SW480 (cell line): ENCODE results near the gene PTGES3L.
"Not testable (repeated sequence)": the region's sequence is repeated elsewhere in the genome, so short reads cannot be mapped to it uniquely, and the experiment has no call there.

Source experiments
- DNase-seq: peaks from one replicate; pipeline ENCODE4 v3.0.0-alpha.2; 2016; ENCODE audit warnings: low spot score

Gene PTGES3L

GRCh38 chr17:42980274-42980765 is 440 bp upstream of the PTGES3L start, which contains the start of gene RUNDC1:
TSS of gene RUNDC1 (plus strand) at chr17:42980565. CDS start at chr17:42980577, 12 bp downstream.
- DNase-seq: peak; percentile 90

- DNase-seq: not testable (repeated sequence)
Observed at GRCh38 chr17:42975701-42976100, 4.2 kb downstream of the PTGES3L start.

GRCh38 chr17:42975265-42975664 is 4.6 kb downstream of the PTGES3L start:
- no peak for DNase-seq

GRCh38 chr17:42973323-42973722 is 6.6 kb downstream of the PTGES3L start:
- not testable (repeated sequence) for DNase-seq

- DNase-seq: no peak
Observed at GRCh38 chr17:42971589-42971988, 8.3 kb downstream of the PTGES3L start.

- DNase-seq: no peak
Observed at GRCh38 chr17:42969001-42969581, 10.8 kb downstream of the PTGES3L start.

- DNase-seq: no peak
Observed at GRCh38 chr17:42967925-42968324, 12.0 kb downstream of the PTGES3L start.

GRCh38 chr17:42964161-42964932 is 15.5 kb downstream of the PTGES3L start, which contains the start of gene AARSD1:
TSS of gene AARSD1 (minus strand) at chr17:42964454. CDS start at chr17:42964440, 14 bp downstream.
- peak; percentile 92 for DNase-seq

GRCh38 chr17:42953669-42954068 is 26.2 kb downstream of the PTGES3L start:
- no peak for DNase-seq

- no peak for DNase-seq
Observed at GRCh38 chr17:42950044-42950783, 29.7 kb downstream of the PTGES3L start.

- DNase-seq: no peak
Observed at GRCh38 chr17:42946812-42947211, 33.1 kb downstream of the PTGES3L start.

- DNase-seq: no peak
Observed at GRCh38 chr17:42944211-42944610, 35.7 kb downstream of the PTGES3L start.

GRCh38 chr17:42937712-42938596 is 41.9 kb downstream of the PTGES3L start:
- DNase-seq: peak; percentile 78

GRCh38 chr17:42929497-42929844 is 50.4 kb downstream of the PTGES3L start:
- no peak for DNase-seq

GRCh38 chr17:42928714-42929496 is 51.0 kb downstream of the PTGES3L start:
- DNase-seq: peak; percentile 72

GRCh38 chr17:42924891-42925290 is 55.0 kb downstream of the PTGES3L start:
- DNase-seq: no peak

- not testable (repeated sequence) for DNase-seq
Observed at GRCh38 chr17:42923472-42923871, 56.4 kb downstream of the PTGES3L start.

GRCh38 chr17:42922294-42922693 is 57.6 kb downstream of the PTGES3L start:
- DNase-seq: no peak

- DNase-seq: no peak
Observed at GRCh38 chr17:42920922-42921321, 59.0 kb downstream of the PTGES3L start.

- no peak for DNase-seq
Observed at GRCh38 chr17:42920106-42920900, 59.6 kb downstream of the PTGES3L start.
